Measurements from ENCODE around the gene MAGI1. TPM values are rescaled to one million over a fixed set of nuclear protein-coding genes. Genes with fewer than 3 reads are reported as not detected.

The MAGI1 gene
- polyA plus RNA-seq, 3 donors = not detected

DNA sequence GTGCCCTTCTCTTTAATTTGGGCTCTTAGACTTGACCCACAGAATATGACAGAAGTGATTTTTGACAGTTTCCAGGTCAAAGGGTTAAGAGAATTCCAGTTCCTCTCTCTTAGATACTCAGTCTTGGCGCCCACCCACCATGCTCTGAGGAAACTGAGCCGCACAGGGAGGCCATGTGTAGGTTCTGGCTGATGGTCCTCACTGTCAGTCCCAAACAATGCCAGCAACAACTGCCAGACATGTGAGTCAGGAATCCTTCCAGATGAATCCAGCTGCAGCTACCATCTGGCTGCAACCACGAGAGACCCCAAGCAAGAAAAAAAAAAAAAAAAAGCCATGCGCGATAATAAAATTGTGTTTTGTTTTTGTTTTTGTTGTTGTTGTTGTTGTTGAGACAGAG lies 326.6 kb downstream of the MAGI1 start:
- no peak for DNase-seq
- no peaks in the 10 kb centered on the region for H4K20me1 ChIP-seq (ENCODE audit: insufficient read depth, low read length)
- no peaks in the 10 kb centered on the region for H3K27me3 Mint-ChIP-seq (ENCODE audit: low read depth in 3 of 3)
- H3K27ac Mint-ChIP-seq = no peak overlapping the region
- peaks cover 0 to 7% (median 3%) of the 10 kb centered on the region in 7 donors for H3K9me3 Mint-ChIP-seq
- H3K27me3 ChIP-seq (ENCODE audit: control insufficient read depth in 2 of 2, insufficient read depth in 2 of 2, low read length in 2 of 2) = no peaks in the 10 kb centered on the region
- H3K9me3 ChIP-seq (replicated peaks in 1 of 2; ENCODE audit: control insufficient read depth in 1 of 2, insufficient read depth in 1 of 2, low read length in 2 of 2) = no peaks in the 10 kb centered on the region
- no peak overlapping the region for H3K9ac ChIP-seq (ENCODE audit: insufficient read depth, low read length, poor library complexity, severe bottlenecking)
- no peak overlapping the region for H3K27ac ChIP-seq (ENCODE audit: low read depth in 1 of 2, low read length in 2 of 2)
- intact Hi-C loops (cut with micrococcal nuclease) = no loop called here
- no peak overlapping the region for H3K4me3 ChIP-seq (replicated peaks in 1 of 3; ENCODE audit: low read depth in 2 of 3, low read length in 3 of 3)
- H3K4me2 ChIP-seq (replicated peaks; ENCODE audit: extremely low read depth, low read length, poor library complexity, severe bottlenecking) = no peak overlapping the region
- TF ChIP-seq, protein P1, sequence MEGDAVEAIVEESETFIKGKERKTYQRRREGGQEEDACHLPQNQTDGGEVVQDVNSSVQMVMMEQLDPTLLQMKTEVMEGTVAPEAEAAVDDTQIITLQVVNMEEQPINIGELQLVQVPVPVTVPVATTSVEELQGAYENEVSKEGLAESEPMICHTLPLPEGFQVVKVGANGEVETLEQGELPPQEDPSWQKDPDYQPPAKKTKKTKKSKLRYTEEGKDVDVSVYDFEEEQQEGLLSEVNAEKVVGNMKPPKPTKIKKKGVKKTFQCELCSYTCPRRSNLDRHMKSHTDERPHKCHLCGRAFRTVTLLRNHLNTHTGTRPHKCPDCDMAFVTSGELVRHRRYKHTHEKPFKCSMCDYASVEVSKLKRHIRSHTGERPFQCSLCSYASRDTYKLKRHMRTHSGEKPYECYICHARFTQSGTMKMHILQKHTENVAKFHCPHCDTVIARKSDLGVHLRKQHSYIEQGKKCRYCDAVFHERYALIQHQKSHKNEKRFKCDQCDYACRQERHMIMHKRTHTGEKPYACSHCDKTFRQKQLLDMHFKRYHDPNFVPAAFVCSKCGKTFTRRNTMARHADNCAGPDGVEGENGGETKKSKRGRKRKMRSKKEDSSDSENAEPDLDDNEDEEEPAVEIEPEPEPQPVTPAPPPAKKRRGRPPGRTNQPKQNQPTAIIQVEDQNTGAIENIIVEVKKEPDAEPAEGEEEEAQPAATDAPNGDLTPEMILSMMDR (IDR thresholded peaks at IDR 0.05) = no peak
- no peaks in the 10 kb centered on the region for H3K4me1 ChIP-seq (ENCODE audit: control insufficient read depth in 1 of 2, insufficient read depth in 2 of 2, low read length in 2 of 2)
- H3K36me3 Mint-ChIP-seq = no peaks in the 10 kb centered on the region
- H2AFZ ChIP-seq (ENCODE audit: insufficient read depth, low read depth, low read length, poor library complexity, severe bottlenecking) = no peak overlapping the region
- no peak overlapping the region for H3K4me3 Mint-ChIP-seq
- no peaks in the 10 kb centered on the region for H3K4me1 Mint-ChIP-seq
- no peaks in the 10 kb centered on the region for H3K79me2 ChIP-seq (ENCODE audit: insufficient read depth, low read length)
- H3K36me3 ChIP-seq (replicated peaks in 1 of 2; ENCODE audit: control insufficient read depth in 1 of 2, insufficient read depth in 2 of 2, low read length in 2 of 2) = no peaks in the 10 kb centered on the region
- WGBS (ENCODE audit: insufficient coverage) = 100% methylated on average over 2 of the region's 5 CpGs

DNA sequence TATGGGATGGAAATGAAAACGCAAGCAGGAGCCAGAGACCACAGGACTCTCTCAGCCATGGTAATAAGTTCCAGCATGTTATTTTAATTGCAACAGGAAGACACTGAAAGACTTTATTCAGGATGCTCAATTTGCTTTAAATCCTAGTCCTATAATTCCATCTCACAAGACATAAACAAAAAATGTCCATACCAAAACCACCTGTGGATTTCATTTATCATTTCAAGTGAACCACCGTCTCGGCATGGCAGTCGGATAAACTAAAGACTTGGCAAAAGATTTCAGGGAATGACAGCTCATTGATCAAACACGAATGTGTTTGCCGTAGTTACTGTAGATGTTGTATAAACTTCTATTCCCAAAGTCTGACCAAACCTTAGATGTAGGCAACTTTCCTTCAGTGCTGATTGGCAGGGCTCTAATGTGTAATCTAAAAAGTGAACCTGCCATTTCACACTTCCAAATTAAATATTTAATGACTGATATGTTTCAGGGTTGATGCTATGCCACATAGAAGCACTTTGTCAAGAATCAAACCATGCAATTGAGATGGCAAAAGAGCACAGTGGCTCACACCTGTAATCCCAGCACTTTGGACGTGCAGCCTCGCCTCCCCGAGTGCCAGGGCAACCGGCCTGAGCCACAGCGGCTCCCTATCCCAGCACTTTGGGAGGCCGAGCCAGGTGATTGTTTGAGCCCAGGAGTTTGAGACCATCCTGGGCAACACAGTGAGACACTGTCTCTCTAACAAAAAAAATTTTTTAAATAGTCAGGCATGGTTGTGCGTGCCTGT lies 331.7 kb downstream of the MAGI1 start:
- Histone ChIP-seq H2AFZ (ENCODE audit: insufficient read depth, low read depth, low read length, poor library complexity, severe bottlenecking) (no peak overlapping the region), H3K36me3 (replicated peaks in 1 of 2; ENCODE audit: control insufficient read depth in 1 of 2, insufficient read depth in 2 of 2, low read length in 2 of 2) (no peaks in the 10 kb centered on the region), H4K20me1 (ENCODE audit: insufficient read depth, low read length) (no peaks in the 10 kb centered on the region), H3K4me3 (replicated peaks in 1 of 3; ENCODE audit: low read depth in 2 of 3, low read length in 3 of 3) (no peak overlapping the region), H3K4me2 (replicated peaks; ENCODE audit: extremely low read depth, low read length, poor library complexity, severe bottlenecking) (no peak overlapping the region), H3K27ac (ENCODE audit: low read depth in 1 of 2, low read length in 2 of 2) (no peak overlapping the region), H3K4me1 (ENCODE audit: control insufficient read depth in 1 of 2, insufficient read depth in 2 of 2, low read length in 2 of 2) (no peaks in the 10 kb centered on the region), H3K79me2 (ENCODE audit: insufficient read depth, low read length) (no peaks in the 10 kb centered on the region), H3K27me3 (ENCODE audit: control insufficient read depth in 2 of 2, insufficient read depth in 2 of 2, low read length in 2 of 2) (no peaks in the 10 kb centered on the region), H3K9me3 (replicated peaks in 1 of 2; ENCODE audit: control insufficient read depth in 1 of 2, insufficient read depth in 1 of 2, low read length in 2 of 2) (no peaks in the 10 kb centered on the region), H3K9ac (ENCODE audit: insufficient read depth, low read length, poor library complexity, severe bottlenecking) (no peak overlapping the region)
- Mint-ChIP-seq H3K36me3 (no peaks in the 10 kb centered on the region), H3K27ac (no peak overlapping the region), H3K4me1 (no peaks in the 10 kb centered on the region), H3K9me3 (peaks cover 0 to 9% (median 1%) of the 10 kb centered on the region in 7 donors), H3K4me3 (no peak overlapping the region), H3K27me3 (ENCODE audit: low read depth in 3 of 3) (no peaks in the 10 kb centered on the region)
- intact Hi-C loops (cut with micrococcal nuclease) = no loop called here
- DNase-seq = no peak
- TF ChIP-seq, protein P1 (IDR thresholded peaks at IDR 0.05) = no peak
- WGBS (ENCODE audit: insufficient coverage) = 94% methylated on average over 7 of the region's 13 CpGs

All from CD14-positive monocyte (primary cell).